ENCODE measurements around the gene ZNF396. TPM values are rescaled to one million over a fixed set of nuclear protein-coding genes. Genes with fewer than 3 reads are reported as not detected.

Gene ZNF396
- total and polyA plus RNA-seq, 9 of the 15 experiments (the other 6 are each of a cell fraction or from before 2014, with no cell fraction given), result 0.73 to 2.3 (median 1.9) TPM

DNA sequence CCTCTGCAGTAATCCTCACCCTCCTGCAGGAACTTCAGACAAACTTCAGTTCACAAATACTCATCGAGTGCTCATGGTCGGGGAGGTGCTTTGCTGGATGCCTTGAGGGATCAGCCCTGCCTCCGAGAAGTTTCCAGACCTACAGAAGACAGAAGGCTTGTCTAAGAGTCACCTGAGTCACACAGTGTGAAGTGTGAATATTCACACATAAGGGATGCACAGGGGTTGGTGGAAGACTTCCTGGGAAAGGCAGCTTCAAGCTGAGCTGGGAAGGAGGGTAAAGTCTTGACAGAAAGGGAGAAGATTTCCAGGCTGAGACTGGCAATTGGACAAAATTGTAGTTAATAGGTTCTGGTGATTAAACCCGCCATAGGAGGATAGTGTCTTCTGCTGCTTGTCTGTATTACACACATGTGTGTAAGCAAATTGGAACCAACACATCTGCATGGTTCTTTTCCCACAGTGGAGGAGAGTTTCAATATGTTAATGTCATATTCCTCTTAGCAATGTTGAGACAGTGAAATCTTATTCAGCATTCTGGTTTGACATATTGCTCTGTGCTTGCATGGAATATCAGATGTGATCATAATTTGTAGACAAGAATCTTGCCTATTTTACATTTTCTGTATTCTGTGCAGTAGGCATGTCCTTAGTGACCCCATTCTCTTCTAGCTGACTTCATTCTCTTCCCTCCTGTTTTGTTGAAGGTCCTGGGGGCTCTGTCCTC lies 34.7 kb upstream of the ZNF396 start:
- no peaks in the 10 kb centered on the region for H3K9me1 ChIP-seq (ENCODE audit: control insufficient read depth, insufficient read depth, low read length)
- peaks cover 0 to 9% of the 10 kb centered on the region in 2 experiments; a peak in 2 of 5 replicates for H3K27me3 ChIP-seq (ENCODE audit: control insufficient read depth in 2 of 2, insufficient read depth in 2 of 2, low read length in 2 of 2)
- H4K20me1 ChIP-seq (replicated peaks; ENCODE audit: control insufficient read depth, insufficient read depth, low read length), result no peaks in the 10 kb centered on the region
- H3K36me3 ChIP-seq (ENCODE audit: control insufficient read depth, insufficient read depth, low read length), result no peaks in the 10 kb centered on the region
- in situ Hi-C loops (cut with MboI), result no loop called here
- no peak for DNase-seq (ENCODE audit: extremely low read depth in 1 of 4, low spot score in 3 of 4)
- H3K79me2 ChIP-seq (ENCODE audit: control insufficient read depth, insufficient read depth, low read length), result no peaks in the 10 kb centered on the region
- intact Hi-C loops (cut with micrococcal nuclease), result no loop called here
- FAIRE-seq, result no peak
- peaks cover 8 to 10% of the 10 kb centered on the region in 2 experiments; a peak in 3 of 5 replicates for H3K4me1 ChIP-seq (replicated peaks in 1 of 2; ENCODE audit: control insufficient read depth in 2 of 2, insufficient read depth in 2 of 2, low read length in 2 of 2)
- no peak overlapping the region for H3K9ac ChIP-seq (ENCODE audit: insufficient read depth in 1 of 2, low read depth in 2 of 2, low read length in 2 of 2)
- H3K27ac ChIP-seq (ENCODE audit: extremely low read depth, low read depth, low read length), result no peak overlapping the region
- H3K4me2 ChIP-seq (ENCODE audit: insufficient read depth, low read length), result no peak overlapping the region
- no peak overlapping the region for H2AFZ ChIP-seq (ENCODE audit: low read depth, low read length)
- H3K4me3 ChIP-seq, result no peak overlapping the region
- no peak for ATAC-seq
- BruUV-seq (replicated peaks), result no TSS peak
- 6% methylated on average over 4 of the region's 4 CpGs for WGBS (ENCODE audit: insufficient coverage, low coverage, missing lambda C conversion rate)
- no peak for TF ChIP-seq KLF6 (CRISPR knock-in tag; IDR thresholded peaks at IDR 0.05; ENCODE audit: borderline replicate concordance)
- CTCF ChIA-PET (ENCODE audit: low intra/inter-chr PET ratio), result no interaction called here
- POLR2A ChIA-PET, result no interaction called here
- H3K9me3 ChIP-seq (replicated peaks; ENCODE audit: control insufficient read depth, insufficient read depth, low read depth, low read length), result no peaks in the 10 kb centered on the region

GRCh38 chr18:35410561-35410960 lies 33.4 kb upstream of the ZNF396 start:
- H3K4me2 ChIP-seq (ENCODE audit: insufficient read depth, low read length), result no peak overlapping the region; the same call in 1 of the 2 replicates
- intact Hi-C loops (cut with micrococcal nuclease) (no loop called here), in situ Hi-C loops (cut with MboI) (no loop called here)
- no peak overlapping the region for H2AFZ ChIP-seq (ENCODE audit: low read depth, low read length)
- peaks cover 0 to 9% of the 10 kb centered on the region in 2 experiments; a peak in 2 of 5 replicates for H3K27me3 ChIP-seq (ENCODE audit: control insufficient read depth in 2 of 2, insufficient read depth in 2 of 2, low read length in 2 of 2)
- no peaks in the 10 kb centered on the region for H3K9me3 ChIP-seq (replicated peaks; ENCODE audit: control insufficient read depth, insufficient read depth, low read depth, low read length)
- H3K36me3 ChIP-seq (ENCODE audit: control insufficient read depth, insufficient read depth, low read length), result no peaks in the 10 kb centered on the region
- H4K20me1 ChIP-seq (replicated peaks; ENCODE audit: control insufficient read depth, insufficient read depth, low read length), result no peaks in the 10 kb centered on the region
- no TSS peak for BruUV-seq (replicated peaks)
- H3K4me1 ChIP-seq (replicated peaks in 1 of 2; ENCODE audit: control insufficient read depth in 2 of 2, insufficient read depth in 2 of 2, low read length in 2 of 2), result peaks cover 8 to 14% of the 10 kb centered on the region in 2 experiments; a peak in 3 of 5 replicates
- no peak for FAIRE-seq
- no peak for TF ChIP-seq FOXP1 (CRISPR knock-in tag; IDR thresholded peaks at IDR 0.05)
- ChIA-PET CTCF (ENCODE audit: low intra/inter-chr PET ratio) (no interaction called here), POLR2A (interaction anchor here (0.6 kb wide), 2 partner anchors 290 to 539 kb away, joined by 3 to 4 read pairs; no protein-coding TSS in a partner anchor)
- no peak overlapping the region for H3K9ac ChIP-seq (ENCODE audit: insufficient read depth in 1 of 2, low read depth in 2 of 2, low read length in 2 of 2)
- WGBS (ENCODE audit: insufficient coverage, low coverage, missing lambda C conversion rate), result 15% methylated on average over 7 of the region's 7 CpGs
- no peak overlapping the region for H3K27ac ChIP-seq (ENCODE audit: extremely low read depth, low read depth, low read length)
- no peak for ATAC-seq
- H3K79me2 ChIP-seq (ENCODE audit: control insufficient read depth, insufficient read depth, low read length), result no peaks in the 10 kb centered on the region
- no peak for DNase-seq (ENCODE audit: extremely low read depth in 1 of 4, low spot score in 3 of 4)
- no peaks in the 10 kb centered on the region for H3K9me1 ChIP-seq (ENCODE audit: control insufficient read depth, insufficient read depth, low read length)
- no peak overlapping the region for H3K4me3 ChIP-seq

All from K562 (cell line).